Activated CD8-positive, alpha-beta memory T cell treated with anti-CD3 and anti-CD28 coated beads, Interleukin-2, amount 10 ng/mL, durations not matched to agents 7 days and 5 days (primary cell): ENCODE data around the gene AGTPBP1. TPM values are rescaled to one million over a fixed set of nuclear protein-coding genes. Genes with fewer than 3 reads are reported as not detected.

Experiments
- ATAC-seq: fragments of 150-1000 bp; cut with Tn5 transposase; one replicate; pipeline ENCODE4 v1.10.0; 2021; ENCODE audit warnings: moderate library complexity
- CTCF ChIA-PET: fragments of 350-600 bp; sonication (Branson Sonifier 250); formaldehyde crosslinking; loops from one replicate; lab custom pipeline; 2021; ENCODE audit warnings: antibody characterized with exemption; lab: Charles Lee
- DNase-seq: peaks from one replicate; pipeline ENCODE4 v3.0.0-alpha.2; 2020
- H3K27ac Mint-ChIP-seq: one replicate; pipeline ENCODE4 v1.8.0; 2021; ENCODE audit warnings: mild to moderate bottlenecking, mixed read lengths
- H3K27me3 Mint-ChIP-seq: one replicate; pipeline ENCODE4 v1.8.0; 2021; ENCODE audit warnings: mixed read lengths
- H3K36me3 Mint-ChIP-seq: one replicate; pipeline ENCODE4 v1.8.0; 2021; ENCODE audit warnings: mild to moderate bottlenecking, mixed read lengths
- H3K4me1 Mint-ChIP-seq: one replicate; pipeline ENCODE4 v1.8.0; 2021; ENCODE audit warnings: mixed read lengths
- H3K4me3 Mint-ChIP-seq: one replicate; pipeline ENCODE4 v1.8.0; 2021; ENCODE audit warnings: mild to moderate bottlenecking, moderate library complexity, mixed read lengths
- H3K9me3 Mint-ChIP-seq: one replicate; pipeline ENCODE4 v1.8.0; 2022; ENCODE audit warnings: low read depth, mixed read lengths
- total RNA-seq, 2 experiments: library from RNA; stranded (reverse); gene quantifications; one replicate each; pipeline ENCODE4 v1.2.3, GENCODE V29; 2021

The AGTPBP1 gene
- total RNA-seq, 2 experiments from 2014 or later: 22.9 to 30.8 TPM

GRCh38 chr9:85653153-85653552, 88.6 kb downstream of the AGTPBP1 start:
- peaks cover 9% of the 10 kb centered on the region for H3K36me3 Mint-ChIP-seq
- ATAC-seq (no peak), DNase-seq (no peak)
- CTCF ChIA-PET: interaction anchor here (1.4 kb wide), 1 partner anchor 10 kb away, joined by 5 read pairs; no protein-coding TSS in a partner anchor
- no peak overlapping the region for H3K4me3 Mint-ChIP-seq
- no peaks in the 10 kb centered on the region for H3K4me1 Mint-ChIP-seq
- no peaks in the 10 kb centered on the region for H3K27me3 Mint-ChIP-seq
- no peaks in the 10 kb centered on the region for H3K9me3 Mint-ChIP-seq
- H3K27ac Mint-ChIP-seq: no peak overlapping the region

- no peaks in the 10 kb centered on the region for H3K27me3 Mint-ChIP-seq
- no peak for DNase-seq
- H3K9me3 Mint-ChIP-seq: no peaks in the 10 kb centered on the region
- no peak overlapping the region for H3K27ac Mint-ChIP-seq
- ATAC-seq: no peak
- CTCF ChIA-PET: interaction anchor here (1.7 kb wide), 1 partner anchor 11 kb away, joined by 3 read pairs; no protein-coding TSS in a partner anchor
- peaks cover 13% of the 10 kb centered on the region for H3K36me3 Mint-ChIP-seq
- no peak overlapping the region for H3K4me3 Mint-ChIP-seq
- H3K4me1 Mint-ChIP-seq: peaks cover 2% of the 10 kb centered on the region
Measured at GRCh38 chr9:85647571-85647970, 94.2 kb downstream of the AGTPBP1 start.

- no peak for DNase-seq
- Mint-ChIP-seq H3K4me3 (no peak overlapping the region), H3K27ac (peak overlapping the region; percentile 56), H3K4me1 (peaks cover 2% of the 10 kb centered on the region), H3K27me3 (no peaks in the 10 kb centered on the region), H3K9me3 (no peaks in the 10 kb centered on the region), H3K36me3 (peaks cover 17% of the 10 kb centered on the region)
- ATAC-seq: no peak
- CTCF ChIA-PET: no interaction called here
Measured at GRCh38 chr9:85645909-85646627, 95.7 kb downstream of the AGTPBP1 start.

- DNase-seq (no peak), ATAC-seq (no peak)
- Mint-ChIP-seq H3K27ac (no peak overlapping the region), H3K27me3 (no peaks in the 10 kb centered on the region), H3K36me3 (peaks cover 8% of the 10 kb centered on the region), H3K9me3 (no peaks in the 10 kb centered on the region), H3K4me3 (no peak overlapping the region), H3K4me1 (no peaks in the 10 kb centered on the region)
- CTCF ChIA-PET: interaction anchor here (0.6 kb wide), 1 partner anchor 131 kb away, joined by 4 read pairs; no protein-coding TSS in a partner anchor
Measured at GRCh38 chr9:85640425-85640824, 101.3 kb downstream of the AGTPBP1 start.

- H3K27me3 Mint-ChIP-seq: no peaks in the 10 kb centered on the region
- no peaks in the 10 kb centered on the region for H3K9me3 Mint-ChIP-seq
- no peak overlapping the region for H3K27ac Mint-ChIP-seq
- ATAC-seq: no peak
- CTCF ChIA-PET: interaction anchor here (0.6 kb wide), 1 partner anchor 132 kb away, joined by 4 read pairs; no protein-coding TSS in a partner anchor
- no peak overlapping the region for H3K4me3 Mint-ChIP-seq
- H3K36me3 Mint-ChIP-seq: peaks cover 4% of the 10 kb centered on the region
- no peak for DNase-seq
- no peaks in the 10 kb centered on the region for H3K4me1 Mint-ChIP-seq
Measured at GRCh38 chr9:85639675-85640186, 102.0 kb downstream of the AGTPBP1 start.

- no peaks in the 10 kb centered on the region for H3K4me1 Mint-ChIP-seq
- no peak overlapping the region for H3K4me3 Mint-ChIP-seq
- ATAC-seq (no peak), DNase-seq (no peak)
- no peaks in the 10 kb centered on the region for H3K9me3 Mint-ChIP-seq
- CTCF ChIA-PET: no interaction called here
- H3K27me3 Mint-ChIP-seq: no peaks in the 10 kb centered on the region
- H3K36me3 Mint-ChIP-seq: peaks cover 16% of the 10 kb centered on the region
- no peak overlapping the region for H3K27ac Mint-ChIP-seq
Measured at GRCh38 chr9:85631809-85632208, 109.9 kb downstream of the AGTPBP1 start.

GRCh38 chr9:85630676-85631075, 111.1 kb downstream of the AGTPBP1 start:
- H3K4me1 Mint-ChIP-seq: no peaks in the 10 kb centered on the region
- H3K36me3 Mint-ChIP-seq: peaks cover 16% of the 10 kb centered on the region
- ATAC-seq (no peak), DNase-seq (no peak)
- no peaks in the 10 kb centered on the region for H3K27me3 Mint-ChIP-seq
- no peak overlapping the region for H3K4me3 Mint-ChIP-seq
- CTCF ChIA-PET: no interaction called here
- H3K27ac Mint-ChIP-seq: no peak overlapping the region
- H3K9me3 Mint-ChIP-seq: no peaks in the 10 kb centered on the region

GRCh38 chr9:85617141-85617670, 124.5 kb downstream of the AGTPBP1 start:
- Mint-ChIP-seq H3K27me3 (no peaks in the 10 kb centered on the region), H3K9me3 (no peaks in the 10 kb centered on the region), H3K4me1 (no peaks in the 10 kb centered on the region), H3K4me3 (no peak overlapping the region), H3K27ac (no peak overlapping the region), H3K36me3 (peaks cover 9% of the 10 kb centered on the region)
- ATAC-seq (no peak), DNase-seq (no peak)
- CTCF ChIA-PET: no interaction called here

GRCh38 chr9:85615792-85616191, 126.0 kb downstream of the AGTPBP1 start:
- Mint-ChIP-seq H3K27me3 (no peaks in the 10 kb centered on the region), H3K4me1 (no peaks in the 10 kb centered on the region), H3K27ac (no peak overlapping the region), H3K36me3 (peaks cover 9% of the 10 kb centered on the region), H3K4me3 (no peak overlapping the region), H3K9me3 (no peaks in the 10 kb centered on the region)
- CTCF ChIA-PET: no interaction called here
- DNase-seq: no peak
- no peak for ATAC-seq

GRCh38 chr9:85610074-85610860, 131.5 kb downstream of the AGTPBP1 start:
- H3K27ac Mint-ChIP-seq: peak overlapping the region; percentile 79
- CTCF ChIA-PET: interaction anchor here (0.6 to 2.1 kb wide), 27 partner anchors 9 to 1213 kb away, joined by 3 to 17 read pairs (median 3); no protein-coding TSS in a partner anchor

GRCh38 chr9:85605905-85606304, 135.8 kb downstream of the AGTPBP1 start:
- H3K36me3 Mint-ChIP-seq: peaks cover 24% of the 10 kb centered on the region
- no peak overlapping the region for H3K4me3 Mint-ChIP-seq
- H3K9me3 Mint-ChIP-seq: no peaks in the 10 kb centered on the region
- no peak for ATAC-seq
- H3K27ac Mint-ChIP-seq: no peak overlapping the region
- CTCF ChIA-PET: no interaction called here
- no peak for DNase-seq
- H3K27me3 Mint-ChIP-seq: no peaks in the 10 kb centered on the region
- peaks cover 19% of the 10 kb centered on the region for H3K4me1 Mint-ChIP-seq

More at GRCh38 chr9:85610074-85610860, 131.5 kb downstream of the AGTPBP1 start:
- Mint-ChIP-seq H3K27me3 (no peaks in the 10 kb centered on the region), H3K4me1 (peaks cover 8% of the 10 kb centered on the region), H3K36me3 (peaks cover 5% of the 10 kb centered on the region), H3K9me3 (no peaks in the 10 kb centered on the region), H3K4me3 (peak overlapping the region; percentile 46)
- DNase-seq: peak; percentile 55
- peak; percentile 85 for ATAC-seq

- CTCF ChIA-PET: no interaction called here
- Mint-ChIP-seq H3K4me1 (peaks cover 22% of the 10 kb centered on the region), H3K36me3 (peaks cover 27% of the 10 kb centered on the region), H3K27ac (no peak overlapping the region), H3K27me3 (no peaks in the 10 kb centered on the region), H3K4me3 (no peak overlapping the region), H3K9me3 (no peaks in the 10 kb centered on the region)
- no peak for DNase-seq
- ATAC-seq: no peak
Measured at GRCh38 chr9:85603936-85604335, 137.8 kb downstream of the AGTPBP1 start.

GRCh38 chr9:85602742-85603141, 139.0 kb downstream of the AGTPBP1 start:
- peaks cover 22% of the 10 kb centered on the region for H3K4me1 Mint-ChIP-seq
- H3K27ac Mint-ChIP-seq: no peak overlapping the region
- DNase-seq (no peak), ATAC-seq (no peak)
- CTCF ChIA-PET: no interaction called here
- no peaks in the 10 kb centered on the region for H3K9me3 Mint-ChIP-seq
- no peaks in the 10 kb centered on the region for H3K27me3 Mint-ChIP-seq
- peaks cover 27% of the 10 kb centered on the region for H3K36me3 Mint-ChIP-seq
- H3K4me3 Mint-ChIP-seq: no peak overlapping the region
